GM19099 (cell line): ENCODE measurements around the gene LOXHD1.

Source experiments
- POLR2A ChIP-seq: IDR thresholded peaks from 3 replicates; pipeline ENCODE4 v1.6.1; 2011; ENCODE audit warnings: low read depth; ENCODE audit not compliant: insufficient read length; ENCODE audit errors: extremely low read depth

LOXHD1 gene

GRCh38 chr18:46657115-46657955, at the start of gene LOXHD1:
Gene LOXHD1 (minus strand): TSS chr18:46657220. CDS start chr18:46657033, 187 bp downstream.
- TF ChIP-seq POLR2A, result no peak

GRCh38 chr18:46705521-46705920, 48.5 kb upstream of the LOXHD1 start:
- TF ChIP-seq POLR2A, result no peak

GRCh38 chr18:46704816-46705215, 47.8 kb upstream of the LOXHD1 start:
- no peak for TF ChIP-seq POLR2A

- TF ChIP-seq POLR2A, result no peak
Measured at GRCh38 chr18:46704189-46704588, 47.2 kb upstream of the LOXHD1 start.

- TF ChIP-seq POLR2A, result no peak
Measured at GRCh38 chr18:46702471-46702870, 45.5 kb upstream of the LOXHD1 start.

GRCh38 chr18:46700066-46700824, 43.2 kb upstream of the LOXHD1 start:
- no peak for TF ChIP-seq POLR2A

- no peak for TF ChIP-seq POLR2A
Measured at GRCh38 chr18:46696702-46697101, 39.7 kb upstream of the LOXHD1 start.

GRCh38 chr18:46696268-46696667, 39.2 kb upstream of the LOXHD1 start:
- no peak for TF ChIP-seq POLR2A

GRCh38 chr18:46693996-46694395, 37.0 kb upstream of the LOXHD1 start:
- no peak for TF ChIP-seq POLR2A

GRCh38 chr18:46688853-46689525, 32.0 kb upstream of the LOXHD1 start:
- no peak for TF ChIP-seq POLR2A

GRCh38 chr18:46686186-46686585, 29.2 kb upstream of the LOXHD1 start:
- no peak for TF ChIP-seq POLR2A

- no peak for TF ChIP-seq POLR2A
Measured at GRCh38 chr18:46683252-46683651, 26.2 kb upstream of the LOXHD1 start.

- TF ChIP-seq POLR2A, result no peak
Measured at GRCh38 chr18:46680784-46681695, 24.0 kb upstream of the LOXHD1 start.

- TF ChIP-seq POLR2A, result no peak
Measured at GRCh38 chr18:46679846-46680598, 23.0 kb upstream of the LOXHD1 start.

GRCh38 chr18:46678785-46679399, 21.9 kb upstream of the LOXHD1 start:
- no peak for TF ChIP-seq POLR2A
